Prostate gland (tissue), 2 donors: ENCODE results near the gene PKN3. TPM values are rescaled to one million over a fixed set of nuclear protein-coding genes. Genes with fewer than 3 reads are reported as not detected.

ENCODE experiments used
- DNase-seq: peaks from one replicate; pipeline ENCODE4 v3.0.0-alpha.2; 2019; ENCODE audit warnings: low spot score
- H3K27ac ChIP-seq, 2 donors: fragments of 200-600 bp; sonication (generic); 2 replicates each; pipeline ENCODE4 v1.5.1; 2017 to 2019
- H3K27me3 ChIP-seq: fragments of 200-600 bp; sonication (generic); replicated peaks from 2 replicates; pipeline ENCODE4 v1.5.1; 2019; ENCODE audit not compliant: insufficient read depth
- H3K36me3 ChIP-seq, 2 donors: fragments of 200-600 bp; sonication (generic); 1 replicate in 1 of 2; 2 replicates in 1 of 2; pipeline versions ENCODE4 v1.5.1 to v1.8.1; 2017 to 2019
- H3K4me1 ChIP-seq: fragments of 200-600 bp; sonication (generic); replicated peaks from 2 replicates; pipeline ENCODE4 v1.5.1; 2019
- H3K4me3 ChIP-seq, 2 donors: fragments of 200-600 bp; sonication (generic); 2 replicates each; pipeline ENCODE4 v1.5.1; 2017 to 2019
- H3K9me3 ChIP-seq: fragments of 200-600 bp; sonication (generic); 2 replicates; pipeline ENCODE4 v1.5.1; 2017
- POLR2A ChIP-seq: fragments of 450-650 bp; IDR thresholded peaks from one replicate; pipeline ENCODE4 v1.6.1; 2016; ENCODE audit warnings: antibody characterized with exemption, mild to moderate bottlenecking
- POLR2AphosphoS5 ChIP-seq: sonication (generic); formaldehyde crosslinking; IDR thresholded peaks from one replicate; pipeline ENCODE4 v1.6.1; 2017; ENCODE audit warnings: antibody characterized with exemption
- WGBS: methylation state at CpG from one replicate; pipeline ENCODE4 v1.1.5; 2018; 5-methylcytosine and 5-hydroxymethylcytosine counted together
- intact Hi-C: fragments of 100-400 bp; cut with DNase I; formaldehyde crosslinking; loops from one replicate; pipeline ENCODE4 v1.14.2; 2022
- total RNA-seq, 2 donors: library from RNA; depleted of rRNA; stranded (reverse); fragments of >200 nt; gene quantifications; one replicate each; pipeline ENCODE4 v1.1.0, GENCODE V29; 2016
- TF ChIP-seq, protein P1 (sequence below), 4 experiments: fragments of 200-600 bp in 2 of 4; fragments of 450-650 bp in 2 of 4; sonication (generic) in 2 of 4; IDR thresholded peaks; 1 replicate in 3 of 4; 2 replicates in 1 of 4; pipeline ENCODE4 v1.5.1; 2016 to 2019; ENCODE audit warnings: antibody characterized with exemption in 4 of 4, mild to moderate bottlenecking in 2 of 4, moderate library complexity in 2 of 4

The PKN3 gene
- 1 to 10 TPM; 4.4 to 6.1 TPM for total RNA-seq

DNA sequence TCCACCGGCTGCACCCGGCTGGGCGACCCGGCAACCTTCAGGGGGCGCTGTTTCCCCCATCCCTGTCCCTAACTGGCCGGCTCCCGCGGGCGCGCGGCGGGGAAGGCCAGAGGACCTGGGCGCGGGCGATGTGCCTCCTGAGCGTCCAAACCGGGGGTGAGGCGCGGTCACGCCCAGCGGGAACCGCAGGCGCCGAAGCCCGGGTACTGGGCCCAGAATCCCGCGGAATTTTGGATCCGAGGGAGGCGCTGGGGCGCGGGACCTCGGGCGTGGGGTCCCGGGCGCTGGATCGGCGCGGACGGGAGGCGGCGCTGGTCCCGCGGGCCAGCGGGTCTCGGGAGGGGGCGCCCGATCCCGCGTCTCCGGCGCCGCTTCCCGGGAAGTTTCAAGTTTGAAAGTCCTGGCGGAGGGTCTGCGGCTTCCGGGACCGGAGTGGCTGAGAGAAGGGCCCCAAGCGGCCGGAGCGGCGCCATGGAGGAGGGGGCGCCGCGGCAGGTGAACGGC is at the start of gene PKN3:
Gene PKN3 (plus strand): TSS at position 59 of the 504 bp plus-strand sequence. CDS start 413 bp downstream, at position 472.
- Histone ChIP-seq H3K36me3 (no peaks in the 10 kb centered on the region), H3K4me3 (peak within 1 kb of the TSS; percentile 58 to 67), H3K27me3 (no peaks in the 10 kb centered on the region), H3K9me3 (no peaks in the 10 kb centered on the region), H3K4me1 (no peaks in the 10 kb centered on the region), H3K27ac (peak within 1 kb of the TSS; percentile 64 to 74)
- DNase-seq = peak; percentile 72
- WGBS = under 1% methylated on average over 47 of the region's 65 CpGs
- intact Hi-C loops = no loop called here
- TF ChIP-seq, protein P1, sequence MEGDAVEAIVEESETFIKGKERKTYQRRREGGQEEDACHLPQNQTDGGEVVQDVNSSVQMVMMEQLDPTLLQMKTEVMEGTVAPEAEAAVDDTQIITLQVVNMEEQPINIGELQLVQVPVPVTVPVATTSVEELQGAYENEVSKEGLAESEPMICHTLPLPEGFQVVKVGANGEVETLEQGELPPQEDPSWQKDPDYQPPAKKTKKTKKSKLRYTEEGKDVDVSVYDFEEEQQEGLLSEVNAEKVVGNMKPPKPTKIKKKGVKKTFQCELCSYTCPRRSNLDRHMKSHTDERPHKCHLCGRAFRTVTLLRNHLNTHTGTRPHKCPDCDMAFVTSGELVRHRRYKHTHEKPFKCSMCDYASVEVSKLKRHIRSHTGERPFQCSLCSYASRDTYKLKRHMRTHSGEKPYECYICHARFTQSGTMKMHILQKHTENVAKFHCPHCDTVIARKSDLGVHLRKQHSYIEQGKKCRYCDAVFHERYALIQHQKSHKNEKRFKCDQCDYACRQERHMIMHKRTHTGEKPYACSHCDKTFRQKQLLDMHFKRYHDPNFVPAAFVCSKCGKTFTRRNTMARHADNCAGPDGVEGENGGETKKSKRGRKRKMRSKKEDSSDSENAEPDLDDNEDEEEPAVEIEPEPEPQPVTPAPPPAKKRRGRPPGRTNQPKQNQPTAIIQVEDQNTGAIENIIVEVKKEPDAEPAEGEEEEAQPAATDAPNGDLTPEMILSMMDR (IDR thresholded peaks at IDR 0.05) = peak; percentile 80 to 93 (median 83)
- TF ChIP-seq POLR2AphosphoS5 (peak; percentile 28), POLR2A (no peak)

DNA sequence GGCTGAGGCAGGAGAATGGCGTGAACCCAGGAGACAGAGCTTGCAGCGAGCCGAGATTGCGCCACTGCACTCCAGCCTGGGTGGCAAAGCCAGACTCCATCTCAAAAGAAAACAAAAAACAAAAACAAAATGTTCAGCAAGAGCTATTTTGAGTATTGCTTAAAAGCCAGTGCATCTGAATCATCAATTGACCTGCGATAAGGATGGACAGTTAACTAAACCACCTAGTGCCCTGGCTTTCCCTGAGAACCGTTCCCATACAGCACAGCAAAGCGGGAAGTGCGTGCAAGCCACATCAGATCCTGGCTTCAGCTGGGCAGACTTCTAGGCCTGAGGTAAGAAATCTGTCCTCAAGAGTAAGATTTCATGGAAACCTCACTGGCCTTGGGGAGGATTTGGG is 48.4 kb upstream of the PKN3 start:
- H3K4me1 ChIP-seq = no peaks in the 10 kb centered on the region
- intact Hi-C loops = no loop called here
- WGBS = 97% methylated on average over 8 of the region's 8 CpGs

DNA sequence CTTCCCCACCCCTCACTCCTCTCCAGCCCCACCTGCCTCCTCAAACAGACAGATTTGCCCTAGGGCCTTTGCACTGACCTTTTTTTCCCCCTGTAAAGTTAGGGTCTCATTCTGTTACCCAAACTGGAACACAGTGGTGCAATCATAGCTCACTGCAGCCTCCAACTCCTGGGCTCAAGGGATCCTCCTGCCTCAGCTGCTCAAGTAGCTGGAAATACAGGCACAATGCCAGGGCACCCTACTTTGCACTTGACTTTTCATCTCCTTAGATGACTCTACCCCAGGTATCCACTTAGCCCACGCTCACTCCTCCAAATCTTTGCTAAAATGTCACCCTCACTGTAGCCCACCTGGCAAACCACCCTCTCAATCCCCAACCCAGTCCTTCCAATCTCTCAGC is 47.8 kb upstream of the PKN3 start:
- Histone ChIP-seq H3K4me3 (no peak overlapping the region), H3K36me3 (no peaks in the 10 kb centered on the region), H3K9me3 (no peaks in the 10 kb centered on the region), H3K4me1 (no peaks in the 10 kb centered on the region), H3K27me3 (no peaks in the 10 kb centered on the region), H3K27ac (no peak overlapping the region)
- TF ChIP-seq, protein P1 (IDR thresholded peaks at IDR 0.05) = no peak
- no peak for TF ChIP-seq POLR2AphosphoS5
- no peak for TF ChIP-seq POLR2A
- WGBS = 100% methylated on average over 1 of the region's 1 CpG
- intact Hi-C loops = no loop called here
- no peak for DNase-seq

More for the DNA sequence above, 48.4 kb upstream of the PKN3 start:
- TF ChIP-seq POLR2AphosphoS5 = no peak
- TF ChIP-seq, protein P1 (IDR thresholded peaks at IDR 0.05) = no peak
- TF ChIP-seq POLR2A = no peak
- DNase-seq = no peak
- Histone ChIP-seq H3K27me3 (no peaks in the 10 kb centered on the region), H3K9me3 (no peaks in the 10 kb centered on the region), H3K27ac (no peak overlapping the region), H3K36me3 (no peaks in the 10 kb centered on the region), H3K4me3 (no peak overlapping the region)

DNA sequence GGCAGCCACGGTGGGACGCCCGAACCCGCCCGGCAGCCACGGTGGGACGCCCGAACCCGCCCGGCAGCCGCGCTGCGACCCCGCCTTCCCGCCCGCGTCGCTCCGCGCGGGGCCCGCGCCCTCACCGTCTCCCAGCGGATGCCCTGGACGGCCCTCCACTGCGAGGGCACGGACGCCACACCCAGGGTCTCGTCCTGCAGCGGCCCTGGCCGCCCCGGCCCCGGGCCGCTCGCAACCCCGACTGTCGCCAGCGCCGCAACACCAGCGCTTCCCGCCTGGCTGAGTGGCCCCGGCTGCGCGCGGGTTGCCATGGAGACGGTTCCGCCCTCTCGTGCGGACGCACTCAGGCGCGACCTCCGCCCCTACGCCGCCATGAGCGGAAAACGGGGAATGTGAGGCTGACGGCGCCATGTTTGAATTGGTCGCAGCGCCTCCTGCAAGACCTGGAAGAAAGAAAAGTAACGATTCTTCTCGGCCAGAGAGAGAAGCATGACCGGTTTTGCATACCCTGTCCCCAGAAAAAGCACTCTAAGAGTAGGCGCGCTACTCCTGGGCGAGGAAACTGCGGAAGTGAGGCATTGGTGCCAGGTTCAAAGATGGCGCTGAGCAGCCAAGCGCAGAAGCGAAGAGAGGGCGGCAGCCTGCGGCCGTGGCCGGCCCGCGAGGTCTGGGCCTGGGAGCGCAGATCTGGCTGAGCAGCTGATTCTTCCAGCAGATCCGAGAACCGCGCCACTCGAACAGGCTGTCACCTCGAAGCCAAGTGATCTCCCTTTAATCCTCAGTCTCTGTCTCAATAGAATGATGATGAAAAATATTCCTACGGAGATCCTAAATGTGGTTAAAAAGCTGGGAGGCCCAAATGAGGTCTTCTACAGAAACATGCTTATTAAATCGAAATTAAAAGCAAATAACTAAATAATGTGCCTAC is 45.6 kb upstream of the PKN3 start, which contains the start of gene DYNC2I2:
Gene DYNC2I2 (minus strand): TSS at position 432 of the 928 bp plus-strand sequence. CDS start 121 bp downstream, at position 311.
- DNase-seq = peak; percentile 95

More for the DNA sequence above, 45.6 kb upstream of the PKN3 start, which contains the start of gene DYNC2I2:
- Histone ChIP-seq H3K9me3 (no peaks in the 10 kb centered on the region), H3K4me1 (no peaks in the 10 kb centered on the region), H3K27me3 (no peaks in the 10 kb centered on the region), H3K27ac (peak within 1 kb of the TSS; percentile 95 to 96), H3K4me3 (peak within 1 kb of the TSS; percentile 49 to 88), H3K36me3 (no peaks in the 10 kb centered on the region)
- TF ChIP-seq, protein P1 (IDR thresholded peaks at IDR 0.05) = peak in 2 of 4 experiments; percentile 7 to 26
- TF ChIP-seq POLR2AphosphoS5 = peak; percentile 92
- TF ChIP-seq POLR2A = peak; percentile 65
- under 1% methylated on average over 86 of the region's 86 CpGs for WGBS
- intact Hi-C loops = loop anchor here (2.0 kb wide), 1 partner anchor 32 kb away; the partner anchor contains the start of gene SET
